Stimulated activated CD4-positive, alpha-beta T cell treated with anti-CD3 and anti-CD28 coated beads, TNF-alpha, amount 100 ng/mL, for 48 hours (primary cell): ENCODE data around the gene TMEM63B.
"Not testable (repeated sequence)": the region's sequence is repeated elsewhere in the genome, so short reads cannot be mapped to it uniquely, and the experiment has no call there.

Source experiments
- DNase-seq, 3 donors: peaks; one replicate each; pipeline ENCODE4 v3.0.0-alpha.2; 2020; ENCODE audit warnings: low read depth in 3 of 3

TMEM63B gene

DNA sequence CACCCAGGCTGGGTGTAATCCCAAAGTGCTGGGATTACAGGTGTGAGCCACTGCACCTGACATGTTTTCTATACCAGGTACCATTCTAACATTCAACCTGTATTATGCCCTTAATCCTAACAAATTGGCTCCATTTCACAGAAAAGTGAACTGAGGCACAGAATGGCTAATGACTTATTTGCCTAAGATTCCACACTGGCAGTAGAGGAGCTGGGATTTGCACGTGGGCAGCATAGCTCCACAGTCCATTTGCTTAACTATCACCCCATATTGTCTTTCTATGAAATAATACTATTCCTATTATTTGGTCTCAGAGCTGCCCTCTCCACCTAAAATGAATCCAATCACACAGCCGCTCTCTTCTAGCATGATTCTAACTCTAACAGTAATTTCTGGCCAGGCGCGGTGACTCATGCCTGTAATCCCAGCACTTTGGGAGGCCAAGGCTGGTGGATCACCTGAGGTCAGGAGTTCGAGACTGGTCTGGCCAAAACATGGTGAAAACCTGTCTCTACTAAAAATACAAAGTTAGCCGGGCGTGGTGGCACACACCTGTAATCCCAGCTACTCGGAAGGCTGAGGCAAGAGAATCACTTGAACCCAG lies 66.1 kb downstream of the TMEM63B start:
- no peak for DNase-seq

- DNase-seq = no peak
Measured at GRCh38 chr6:44194326-44194725, 67.0 kb downstream of the TMEM63B start.

- DNase-seq = not testable (repeated sequence)
Measured at GRCh38 chr6:44196351-44196750, 69.0 kb downstream of the TMEM63B start.

- DNase-seq = no peak
Measured at GRCh38 chr6:44198684-44199083, 71.3 kb downstream of the TMEM63B start.

GRCh38 chr6:44199883-44200282 lies 72.5 kb downstream of the TMEM63B start:
- DNase-seq = no peak

DNA sequence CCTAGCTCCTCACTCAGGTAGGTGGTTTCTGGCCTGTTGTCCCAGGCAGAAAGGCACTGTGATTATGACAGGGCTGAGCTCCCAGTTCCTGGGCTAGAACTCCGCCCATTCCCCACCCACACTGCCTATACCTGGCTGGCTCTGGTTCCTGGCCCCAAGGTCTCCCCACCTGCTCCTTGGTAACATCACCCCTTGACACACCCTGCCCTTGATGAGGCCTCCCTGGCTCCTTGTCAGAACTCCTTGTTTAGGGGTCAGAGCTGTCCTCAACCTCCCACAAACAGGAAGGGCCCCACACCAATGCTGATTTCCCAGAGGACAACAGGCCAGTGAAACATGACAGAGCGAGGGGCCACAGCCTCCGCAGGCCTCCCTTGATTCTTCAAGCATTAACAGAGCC lies 73.8 kb downstream of the TMEM63B start:
- DNase-seq = no peak

DNA sequence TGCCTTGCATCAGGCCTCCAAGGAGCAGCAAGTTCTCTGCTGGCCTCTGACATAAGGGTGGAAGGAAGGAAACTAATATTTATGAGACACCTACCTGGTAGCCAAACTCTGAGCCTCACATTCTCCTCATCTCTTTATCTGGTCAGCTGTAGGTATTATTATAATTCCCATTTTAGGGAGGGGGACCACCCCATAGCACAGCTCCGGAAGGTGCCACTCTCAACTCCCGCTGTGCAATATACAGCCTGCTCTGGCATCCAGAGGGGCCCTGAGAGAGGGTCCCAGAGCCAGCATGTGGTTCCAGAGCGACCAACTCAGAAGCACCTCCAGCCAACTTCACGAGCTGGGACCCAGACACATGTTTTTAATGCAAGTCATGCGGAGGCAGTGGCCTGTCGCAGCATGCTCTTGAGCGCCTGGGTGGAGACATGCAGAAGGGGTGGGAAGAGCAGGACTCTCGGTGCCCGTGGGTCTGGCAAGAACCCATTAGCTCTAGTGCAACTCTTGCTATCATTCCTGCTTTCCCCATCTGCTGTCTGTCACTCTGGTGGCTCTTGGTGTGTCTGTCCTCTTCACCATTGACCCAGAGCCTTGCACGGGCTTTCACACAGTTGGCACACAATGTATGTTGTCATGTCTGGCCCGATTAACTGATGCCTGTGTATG lies 74.4 kb downstream of the TMEM63B start:
- DNase-seq = no peak

DNA sequence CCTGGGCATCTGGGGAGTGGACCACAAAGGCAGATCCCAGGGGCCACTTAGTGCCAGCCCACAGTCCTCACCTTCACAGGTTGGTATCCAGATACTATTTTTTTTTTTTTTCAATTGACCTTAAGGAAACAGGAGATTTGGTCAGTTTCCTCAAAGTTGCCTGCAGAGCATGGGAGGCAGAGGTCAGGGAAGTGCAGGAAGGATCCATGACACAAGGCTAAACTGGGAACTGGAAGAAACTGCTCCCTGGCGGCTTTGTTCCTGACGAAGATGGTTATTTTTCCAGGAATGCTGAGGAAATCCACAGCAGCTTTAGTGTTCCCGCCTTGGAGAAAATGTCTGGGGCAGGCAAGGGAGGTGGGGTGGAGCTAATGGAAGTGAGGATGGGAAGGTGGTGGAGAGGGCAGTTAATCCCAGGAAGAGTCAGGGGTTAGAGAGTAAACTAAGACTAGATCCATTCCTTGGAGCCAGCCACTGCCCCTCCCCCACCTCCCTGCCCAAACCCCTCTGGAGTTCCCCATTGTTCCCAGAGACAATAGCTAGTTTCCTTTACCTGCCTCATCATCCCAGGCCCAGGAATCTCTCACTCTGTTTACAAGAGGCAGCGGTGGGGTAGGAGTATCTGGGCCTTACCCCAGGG lies 75.1 kb downstream of the TMEM63B start:
- DNase-seq = no peak

- no peak for DNase-seq
Measured at GRCh38 chr6:44202972-44203750, 75.8 kb downstream of the TMEM63B start.

DNA sequence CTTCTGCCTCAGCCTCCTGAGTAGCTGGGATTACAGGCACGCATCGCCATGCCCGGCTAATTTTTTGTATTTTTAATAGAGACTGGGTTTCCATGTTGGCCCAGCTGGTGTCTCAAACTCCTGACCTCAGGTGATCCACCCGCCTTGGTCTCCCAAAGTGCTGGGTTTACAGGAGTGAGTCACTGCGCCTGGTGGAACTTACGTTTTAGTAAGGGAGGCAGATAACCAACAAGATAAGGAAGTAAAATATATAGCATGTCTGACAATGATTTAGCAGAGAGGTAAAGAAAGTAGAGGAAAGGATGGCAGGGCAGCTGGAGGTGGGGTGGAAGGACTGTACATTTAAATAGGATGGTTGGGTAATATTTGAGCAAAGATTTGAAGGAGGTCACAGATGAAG lies 76.6 kb downstream of the TMEM63B start:
- DNase-seq = no peak
